Endothelial cell (in vitro differentiated cells): Measurements from ENCODE around the gene INF2. TPM values are rescaled to one million over a fixed set of nuclear protein-coding genes. Genes with fewer than 3 reads are reported as not detected.
"Not testable (repeated sequence)": the region's sequence is repeated elsewhere in the genome, so short reads cannot be mapped to it uniquely, and the experiment has no call there.

Source experiments
- DNase-seq: peaks from one replicate; pipeline ENCODE4 v3.0.0; 2021; ENCODE audit warnings: low spot score
- H3K27ac Mint-ChIP-seq: one replicate; pipeline ENCODE4 v1.8.0; 2021; ENCODE audit warnings: mixed read lengths, inconsistent platforms; ENCODE audit not compliant: unreplicated experiment
- H3K27me3 Mint-ChIP-seq: one replicate; pipeline ENCODE4 v1.8.0; 2021; ENCODE audit warnings: mild to moderate bottlenecking, moderate library complexity, mixed read lengths, inconsistent platforms; ENCODE audit not compliant: unreplicated experiment
- H3K36me3 Mint-ChIP-seq: one replicate; pipeline ENCODE4 v1.8.0; 2021; ENCODE audit warnings: mild to moderate bottlenecking, low read depth, mixed read lengths, inconsistent platforms; ENCODE audit not compliant: unreplicated experiment
- H3K4me1 Mint-ChIP-seq: one replicate; pipeline ENCODE4 v1.8.0; 2021; ENCODE audit warnings: mild to moderate bottlenecking, mixed read lengths, inconsistent platforms; ENCODE audit not compliant: unreplicated experiment
- H3K4me3 Mint-ChIP-seq: one replicate; pipeline ENCODE4 v1.8.0; 2021; ENCODE audit warnings: mild to moderate bottlenecking, mixed read lengths, inconsistent platforms; ENCODE audit not compliant: unreplicated experiment
- H3K9me3 Mint-ChIP-seq: one replicate; pipeline ENCODE4 v1.8.0; 2021; ENCODE audit warnings: mixed read lengths, inconsistent platforms; ENCODE audit not compliant: unreplicated experiment
- CTCF ChIP-seq: fragments of 200-600 bp; sonication (generic); IDR thresholded peaks from one replicate; pipeline ENCODE4 v1.5.0; 2021; ENCODE audit warnings: antibody characterized with exemption; ENCODE audit not compliant: unreplicated experiment
- total RNA-seq: library from RNA; stranded (reverse); fragmentation: NEBNext Ultra II Directional; extraction: Animal tissue kit (Norgen Biotek cat#: 25700); gene quantifications from one replicate; pipeline ENCODE4 v1.2.1, GENCODE V29; 2021; ENCODE audit not compliant: unreplicated experiment

The INF2 gene
- total RNA-seq, 1 donor from 2014 or later: 97.2 TPM

GRCh38 chr14:104725772-104726548 lies 36.5 kb downstream of the INF2 start:
- H3K4me3 Mint-ChIP-seq: no peak overlapping the region
- H3K27me3 Mint-ChIP-seq: peaks cover 25% of the 10 kb centered on the region
- no peak for DNase-seq
- H3K9me3 Mint-ChIP-seq: no peaks in the 10 kb centered on the region
- H3K27ac Mint-ChIP-seq: no peak overlapping the region
- no peak for TF ChIP-seq CTCF
- H3K4me1 Mint-ChIP-seq: peaks cover 2% of the 10 kb centered on the region
- peaks cover 7% of the 10 kb centered on the region for H3K36me3 Mint-ChIP-seq

DNA sequence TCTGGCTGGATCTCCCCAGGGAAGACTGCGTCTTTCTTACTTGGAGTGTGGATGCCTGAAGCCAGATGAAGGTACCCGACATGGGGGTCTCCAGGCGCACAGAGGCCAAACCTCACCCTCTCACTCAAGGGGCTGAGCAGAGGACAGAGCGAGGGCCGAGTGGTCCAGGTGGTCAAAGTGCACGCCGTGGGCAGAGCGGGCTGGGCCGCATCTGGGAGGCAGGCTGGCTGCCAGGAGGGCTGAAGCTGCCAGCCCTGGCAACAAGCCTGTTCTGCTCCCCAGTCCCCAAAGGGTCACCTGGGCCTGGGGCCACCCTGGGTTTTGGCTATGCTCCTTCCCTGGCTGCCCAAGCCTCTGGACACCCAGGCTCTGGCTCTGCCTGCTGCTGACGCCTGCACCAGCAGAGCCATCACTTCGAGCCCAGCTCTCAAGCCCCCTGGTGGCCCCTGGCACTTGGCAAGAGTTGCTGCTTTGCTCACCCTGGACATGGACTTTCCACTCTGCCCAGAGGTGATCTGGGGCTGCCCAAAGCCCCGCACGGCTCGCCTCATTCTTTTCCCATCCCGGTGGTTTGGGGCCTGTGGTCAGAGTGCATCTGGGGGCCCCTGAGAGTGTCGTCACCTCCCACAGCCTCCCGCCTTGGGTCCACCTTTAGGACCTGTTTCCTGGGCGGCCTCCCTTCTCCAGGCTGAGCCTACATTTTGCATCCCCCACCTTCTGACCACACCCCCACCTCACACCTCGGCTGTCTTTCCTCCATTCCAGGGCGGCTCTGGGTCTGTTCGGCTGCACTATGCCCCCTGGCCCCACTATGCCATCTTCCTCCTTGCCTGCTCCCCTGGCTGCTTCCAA lies 37.4 kb downstream of the INF2 start:
- Mint-ChIP-seq H3K9me3 (no peaks in the 10 kb centered on the region), H3K4me3 (peak overlapping the region; percentile 63), H3K27me3 (peaks cover 20% of the 10 kb centered on the region), H3K4me1 (peaks cover 2% of the 10 kb centered on the region), H3K27ac (no peak overlapping the region), H3K36me3 (peaks cover 3% of the 10 kb centered on the region)
- TF ChIP-seq CTCF: no peak
- peak; percentile 47 for DNase-seq

DNA sequence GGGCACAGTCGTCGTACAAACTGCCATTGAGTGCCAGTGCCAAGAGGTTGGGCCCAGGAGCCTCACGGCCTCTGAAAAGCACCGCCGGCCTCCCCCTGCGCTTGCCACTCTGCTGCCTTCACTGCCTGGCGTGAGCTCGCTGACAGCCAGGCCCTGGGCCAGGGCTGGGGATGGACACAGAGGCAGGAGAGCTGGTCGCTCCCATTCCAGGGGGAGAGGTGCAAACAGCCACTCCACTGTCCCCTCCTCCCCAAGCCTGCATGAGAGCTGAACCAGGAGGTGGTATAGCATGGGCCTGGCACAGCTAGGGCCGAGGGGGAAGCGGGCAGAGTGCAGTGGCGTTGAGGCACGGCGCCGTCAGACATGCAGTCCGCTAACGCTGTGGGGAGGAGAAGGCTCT lies 39.2 kb downstream of the INF2 start:
- no peak for DNase-seq
- Mint-ChIP-seq H3K9me3 (no peaks in the 10 kb centered on the region), H3K36me3 (no peaks in the 10 kb centered on the region), H3K27ac (no peak overlapping the region), H3K27me3 (peaks cover 18% of the 10 kb centered on the region), H3K4me3 (peak overlapping the region; percentile 23), H3K4me1 (no peaks in the 10 kb centered on the region)
- no peak for TF ChIP-seq CTCF

- not testable (repeated sequence) for DNase-seq, H3K27ac Mint-ChIP-seq, H3K36me3 Mint-ChIP-seq, H3K9me3 Mint-ChIP-seq, H3K4me1 Mint-ChIP-seq
- Mint-ChIP-seq H3K27me3 (peaks cover 18% of the 10 kb centered on the region), H3K4me3 (peak overlapping the region; percentile 23)
Observed at GRCh38 chr14:104729176-104729834, 39.9 kb downstream of the INF2 start.

GRCh38 chr14:104729835-104730181 lies 40.4 kb downstream of the INF2 start:
- Mint-ChIP-seq H3K4me3 (no peak overlapping the region), H3K27ac (no peak overlapping the region), H3K9me3 (no peaks in the 10 kb centered on the region), H3K36me3 (no peaks in the 10 kb centered on the region), H3K4me1 (no peaks in the 10 kb centered on the region), H3K27me3 (peaks cover 18% of the 10 kb centered on the region)
- TF ChIP-seq CTCF: no peak
- no peak for DNase-seq
